Natural killer cell treated with Interleukin-12 subunit alpha and Interleukin-12 subunit beta and Interleukin-15 and Interleukin-18, amount 100 ng/mL, for 72 hours (primary cell): ENCODE data around the gene PPM1H. TPM values are rescaled to one million over a fixed set of nuclear protein-coding genes. Genes with fewer than 3 reads are reported as not detected.
"Not testable (repeated sequence)": the region's sequence is repeated elsewhere in the genome, so short reads cannot be mapped to it uniquely, and the experiment has no call there.

ENCODE experiments used
- ATAC-seq, 2 donors: fragments of 150-1000 bp; cut with Tn5 transposase in 1 of 2; sonication (Bioruptor Pico), chemical (Tn5 transposase) in 1 of 2; 2 replicates each; pipeline ENCODE4 v1.10.0; 2021
- DNase-seq: peaks from one replicate; pipeline ENCODE4 v3.0.0; 2022; ENCODE audit warnings: low spot score
- H3K27ac Mint-ChIP-seq, 2 donors: 1 replicate in 1 of 2; 2 replicates in 1 of 2; pipeline ENCODE4 v1.8.0; 2022; ENCODE audit warnings: mixed read lengths in 2 of 2, mild to moderate bottlenecking in 1 of 2, moderate library complexity in 1 of 2
- H3K27me3 Mint-ChIP-seq, 2 donors: 1 replicate in 1 of 2; 2 replicates in 1 of 2; pipeline ENCODE4 v1.8.0; 2022; ENCODE audit warnings: mixed read lengths in 2 of 2
- H3K36me3 Mint-ChIP-seq: one replicate; pipeline ENCODE4 v1.8.0; 2022; ENCODE audit warnings: mixed read lengths
- H3K4me1 Mint-ChIP-seq, 2 donors: 1 replicate in 1 of 2; 2 replicates in 1 of 2; pipeline ENCODE4 v1.8.0; 2022; ENCODE audit warnings: low read depth in 2 of 2, mixed read lengths in 2 of 2, mild to moderate bottlenecking in 1 of 2
- H3K4me3 Mint-ChIP-seq: one replicate; pipeline ENCODE4 v1.8.0; 2022; ENCODE audit warnings: mixed read lengths
- H3K9me3 Mint-ChIP-seq: 2 replicates; pipeline ENCODE4 v1.8.0; 2022; ENCODE audit warnings: mixed read lengths
- total RNA-seq, 2 donors: library from RNA; stranded (reverse); gene quantifications; one replicate each; pipeline ENCODE4 v1.2.3, GENCODE V29; 2022

PPM1H gene
- total RNA-seq, 2 donors from 2014 or later, result 0.38 TPM; not detected in 1

DNA sequence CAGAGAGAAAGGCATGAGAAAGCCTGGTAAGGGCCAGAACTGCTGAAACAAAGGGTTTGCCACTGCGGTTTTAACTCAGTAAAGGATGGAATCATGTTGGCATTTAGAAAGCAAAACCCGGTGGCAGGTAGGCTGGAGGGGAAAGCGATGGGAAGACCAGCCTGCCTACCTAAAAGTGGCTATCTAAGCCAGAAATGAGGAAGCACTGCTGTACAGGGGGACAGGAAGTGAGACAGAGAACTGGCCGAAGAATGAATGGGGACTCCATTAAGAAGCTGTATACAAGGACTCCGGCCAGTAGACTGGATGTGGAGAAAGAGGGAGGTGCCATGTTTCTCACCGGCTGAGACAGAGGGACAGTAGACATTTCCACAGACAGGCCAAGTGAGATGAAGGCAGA, 48.2 kb downstream of the PPM1H start:
- DNase-seq (no peak), ATAC-seq (no peak)
- Mint-ChIP-seq H3K9me3 (peaks cover 3% of the 10 kb centered on the region), H3K4me3 (no peak overlapping the region), H3K27me3 (peaks cover 0 to 12% of the 10 kb centered on the region in 2 donors), H3K27ac (no peak overlapping the region), H3K36me3 (no peaks in the 10 kb centered on the region), H3K4me1 (no peaks in the 10 kb centered on the region)

DNA sequence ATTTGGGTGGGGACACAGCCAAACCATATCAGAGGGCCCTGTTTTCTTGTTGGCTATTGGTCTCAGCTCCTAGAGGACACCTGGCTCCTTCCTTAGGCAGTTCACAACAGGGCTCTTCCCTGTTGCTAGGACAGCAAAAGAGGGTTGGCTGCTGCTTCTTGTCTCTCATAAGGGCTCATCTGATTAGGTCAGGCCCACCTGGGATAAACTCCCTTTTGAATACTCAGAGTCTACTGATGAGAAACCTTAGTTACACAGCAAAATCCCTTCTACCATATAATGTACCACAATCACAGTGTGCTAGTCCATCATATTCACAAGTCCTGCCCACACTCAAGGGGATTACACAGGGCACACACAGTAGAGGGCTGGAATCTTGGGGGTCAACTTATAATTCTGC, 49.7 kb downstream of the PPM1H start:
- Mint-ChIP-seq H3K9me3 (peaks cover 3% of the 10 kb centered on the region), H3K27me3 (peaks cover 3 to 21% of the 10 kb centered on the region in 2 donors), H3K4me1 (no peaks in the 10 kb centered on the region), H3K4me3 (no peak overlapping the region), H3K36me3 (no peaks in the 10 kb centered on the region), H3K27ac (no peak overlapping the region)
- DNase-seq, result no peak
- ATAC-seq, result no peak

DNA sequence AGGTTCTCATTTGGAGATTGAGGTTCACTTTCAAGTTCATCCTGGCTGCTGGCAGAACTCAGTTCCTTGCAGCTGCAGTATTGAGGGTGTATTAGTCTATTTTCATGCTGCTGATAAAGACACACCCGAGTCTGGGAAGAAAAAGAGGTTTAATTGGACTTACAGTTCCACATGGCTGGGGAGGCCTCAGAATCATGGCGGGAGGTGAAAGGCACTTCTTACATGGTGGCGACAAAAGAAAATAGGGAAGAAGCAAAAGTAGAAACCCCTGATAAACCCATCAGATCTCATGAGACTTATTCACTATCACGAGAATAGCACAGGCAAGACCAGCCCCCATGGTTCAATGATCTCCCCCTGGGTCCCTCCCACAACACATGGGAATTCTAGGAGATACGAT, 50.1 kb downstream of the PPM1H start:
- peaks cover 3 to 21% of the 10 kb centered on the region in 2 donors for H3K27me3 Mint-ChIP-seq
- not testable (repeated sequence) for H3K36me3 Mint-ChIP-seq, H3K27ac Mint-ChIP-seq, H3K4me1 Mint-ChIP-seq, H3K9me3 Mint-ChIP-seq, ATAC-seq, DNase-seq, H3K4me3 Mint-ChIP-seq

DNA sequence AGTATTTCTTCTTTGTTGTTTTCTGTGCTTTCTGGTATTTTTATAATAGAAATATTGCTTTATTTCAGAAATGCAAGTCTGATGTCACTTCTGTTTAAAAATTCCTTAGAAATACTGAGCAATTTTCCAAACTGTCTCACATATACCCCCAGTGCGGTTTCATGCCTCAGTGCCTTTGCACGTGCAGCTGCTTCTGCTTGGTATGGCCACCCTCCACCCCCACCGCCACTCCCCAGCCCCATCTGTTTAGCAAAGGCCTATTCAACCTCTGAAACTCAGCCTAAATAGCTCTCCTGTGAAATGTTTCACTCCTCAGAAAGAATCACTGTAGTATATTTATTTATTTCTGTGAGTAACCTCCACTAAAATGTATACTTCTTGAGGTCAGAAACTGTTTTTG, 52.3 kb downstream of the PPM1H start:
- Mint-ChIP-seq H3K36me3 (no peaks in the 10 kb centered on the region), H3K4me3 (no peak overlapping the region), H3K27ac (no peak overlapping the region), H3K27me3 (peaks cover 3 to 15% of the 10 kb centered on the region in 2 donors), H3K4me1 (no peaks in the 10 kb centered on the region), H3K9me3 (no peaks in the 10 kb centered on the region)
- DNase-seq, result no peak
- no peak for ATAC-seq

DNA sequence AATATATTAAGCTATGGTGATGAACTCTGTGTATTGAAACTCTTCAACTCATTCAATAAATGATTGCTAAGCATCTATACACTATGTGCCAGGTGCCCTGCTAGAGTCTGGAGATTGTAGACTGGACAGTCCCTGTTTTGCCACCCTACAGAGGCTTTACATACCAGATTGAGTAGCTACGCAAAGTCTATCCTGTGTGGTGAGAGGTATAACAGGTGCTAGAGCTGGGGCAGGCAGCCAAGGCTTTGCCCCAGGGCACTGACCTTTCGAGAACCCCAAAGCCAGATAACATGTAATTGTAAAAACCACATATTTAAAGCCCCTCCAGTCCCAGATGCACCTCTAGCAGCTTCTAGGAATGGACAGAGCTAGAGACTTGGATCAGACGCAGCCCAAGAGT, 52.8 kb downstream of the PPM1H start:
- no peak for DNase-seq
- Mint-ChIP-seq H3K4me3 (no peak overlapping the region), H3K36me3 (no peaks in the 10 kb centered on the region), H3K27ac (no peak overlapping the region), H3K9me3 (no peaks in the 10 kb centered on the region), H3K4me1 (no peaks in the 10 kb centered on the region), H3K27me3 (peaks cover 3 to 10% of the 10 kb centered on the region in 2 donors)
- peak in 1 of 2 donors; percentile 15 for ATAC-seq

DNA sequence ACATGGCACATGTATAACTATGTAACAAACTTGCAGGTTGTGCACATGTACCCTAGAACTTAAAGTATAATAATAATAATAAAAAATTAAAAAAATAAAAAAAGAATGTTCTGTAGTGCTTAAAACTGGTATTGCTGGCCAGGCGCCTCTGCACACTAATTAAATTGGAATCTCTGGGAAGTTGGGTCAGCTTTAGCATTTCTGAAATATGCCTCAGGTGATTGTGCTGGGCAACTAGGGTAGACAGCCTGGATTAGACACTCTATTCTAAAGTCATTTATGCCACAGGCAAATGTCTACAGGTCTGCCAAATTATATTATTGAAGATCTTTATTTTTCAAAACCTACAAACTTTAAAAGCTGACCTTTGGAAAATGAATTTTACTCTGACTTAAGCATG, 55.3 kb downstream of the PPM1H start:
- no peaks in the 10 kb centered on the region for H3K9me3 Mint-ChIP-seq
- no peak overlapping the region for H3K27ac Mint-ChIP-seq
- peaks cover 8 to 9% of the 10 kb centered on the region in 2 donors for H3K27me3 Mint-ChIP-seq
- no peaks in the 10 kb centered on the region for H3K4me1 Mint-ChIP-seq
- ATAC-seq (no peak), DNase-seq (no peak)
- H3K4me3 Mint-ChIP-seq, result no peak overlapping the region
- no peaks in the 10 kb centered on the region for H3K36me3 Mint-ChIP-seq

DNA sequence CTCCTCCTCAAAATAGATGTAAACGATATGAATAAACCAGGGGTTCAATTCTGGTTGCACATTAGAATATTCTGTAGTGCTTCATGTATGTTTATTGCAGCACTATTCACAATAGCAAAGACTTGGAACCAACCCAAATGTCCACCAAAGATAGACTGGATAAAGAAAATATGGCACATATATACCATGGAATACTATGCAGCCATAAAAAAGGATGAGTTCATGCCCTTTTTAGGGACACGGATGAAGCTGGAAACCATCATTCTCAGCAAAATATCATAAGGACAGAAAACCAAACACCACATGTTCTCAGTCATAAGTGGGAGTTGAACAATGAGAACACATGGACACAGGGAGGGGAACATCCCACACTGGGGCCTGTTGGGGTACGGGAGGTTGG, 55.7 kb downstream of the PPM1H start:
- H3K4me1 Mint-ChIP-seq, H3K27me3 Mint-ChIP-seq: not testable (repeated sequence)

DNA sequence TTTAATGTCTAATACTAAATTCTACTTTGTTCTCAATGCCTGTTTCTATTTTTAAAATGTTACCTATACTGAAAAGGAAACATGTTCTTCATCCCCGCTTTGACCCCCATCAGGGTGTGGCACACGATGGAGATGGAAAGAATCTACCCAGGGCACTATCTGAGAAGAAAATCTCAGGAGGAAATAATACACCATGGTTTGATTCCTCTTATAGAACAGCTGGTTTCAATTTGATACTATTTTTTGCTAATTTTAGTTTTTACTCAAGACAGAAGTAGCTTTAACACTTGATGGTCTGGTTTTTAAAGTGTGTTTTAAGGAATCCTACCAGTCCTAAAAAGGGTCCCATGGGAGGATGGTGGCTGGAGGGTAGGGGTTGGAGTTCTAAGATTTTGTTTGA, 56.7 kb downstream of the PPM1H start:
- no peak for DNase-seq
- Mint-ChIP-seq H3K27ac (no peak overlapping the region), H3K4me1 (no peaks in the 10 kb centered on the region), H3K36me3 (no peaks in the 10 kb centered on the region), H3K4me3 (no peak overlapping the region), H3K9me3 (no peaks in the 10 kb centered on the region), H3K27me3 (peaks cover 8 to 9% of the 10 kb centered on the region in 2 donors)
- no peak for ATAC-seq

More for the DNA sequence above, 55.7 kb downstream of the PPM1H start:
- not testable (repeated sequence) for H3K27ac Mint-ChIP-seq, H3K4me3 Mint-ChIP-seq, H3K36me3 Mint-ChIP-seq, ATAC-seq, DNase-seq, H3K9me3 Mint-ChIP-seq

DNA sequence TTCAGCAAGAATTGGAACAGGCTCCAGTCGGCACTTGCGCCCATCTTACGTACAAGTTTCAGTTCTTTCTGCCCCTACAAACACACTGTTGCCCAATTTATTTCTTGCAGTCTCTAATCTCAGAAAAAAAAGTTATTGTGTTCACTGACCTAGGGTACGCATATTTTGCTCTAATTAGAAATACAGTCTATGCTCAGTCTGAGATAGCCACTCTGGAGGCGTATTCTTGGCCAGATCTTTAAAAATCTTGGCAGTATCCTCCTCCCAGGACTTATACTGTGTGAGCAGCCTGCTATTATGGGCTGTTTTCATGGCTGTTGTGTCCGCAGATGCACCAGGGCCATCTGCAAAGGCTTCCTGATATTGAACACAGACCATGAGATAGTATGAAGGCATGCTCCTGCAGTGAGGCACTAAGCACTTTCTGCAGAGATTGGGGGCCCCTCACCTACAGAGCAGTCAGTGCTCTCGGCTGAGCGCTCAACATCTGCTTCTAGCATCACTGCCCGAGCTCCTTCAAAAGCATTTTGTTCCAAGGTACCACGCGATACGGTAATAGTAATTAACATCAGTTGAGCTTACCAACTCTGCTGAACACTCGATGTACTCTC, 57.9 kb downstream of the PPM1H start:
- H3K4me3 Mint-ChIP-seq, result no peak overlapping the region
- no peak for DNase-seq
- no peak overlapping the region for H3K27ac Mint-ChIP-seq
- peaks cover 8 to 9% of the 10 kb centered on the region in 2 donors for H3K27me3 Mint-ChIP-seq
- no peaks in the 10 kb centered on the region for H3K9me3 Mint-ChIP-seq
- H3K36me3 Mint-ChIP-seq, result no peaks in the 10 kb centered on the region
- no peaks in the 10 kb centered on the region for H3K4me1 Mint-ChIP-seq
- no peak for ATAC-seq

DNA sequence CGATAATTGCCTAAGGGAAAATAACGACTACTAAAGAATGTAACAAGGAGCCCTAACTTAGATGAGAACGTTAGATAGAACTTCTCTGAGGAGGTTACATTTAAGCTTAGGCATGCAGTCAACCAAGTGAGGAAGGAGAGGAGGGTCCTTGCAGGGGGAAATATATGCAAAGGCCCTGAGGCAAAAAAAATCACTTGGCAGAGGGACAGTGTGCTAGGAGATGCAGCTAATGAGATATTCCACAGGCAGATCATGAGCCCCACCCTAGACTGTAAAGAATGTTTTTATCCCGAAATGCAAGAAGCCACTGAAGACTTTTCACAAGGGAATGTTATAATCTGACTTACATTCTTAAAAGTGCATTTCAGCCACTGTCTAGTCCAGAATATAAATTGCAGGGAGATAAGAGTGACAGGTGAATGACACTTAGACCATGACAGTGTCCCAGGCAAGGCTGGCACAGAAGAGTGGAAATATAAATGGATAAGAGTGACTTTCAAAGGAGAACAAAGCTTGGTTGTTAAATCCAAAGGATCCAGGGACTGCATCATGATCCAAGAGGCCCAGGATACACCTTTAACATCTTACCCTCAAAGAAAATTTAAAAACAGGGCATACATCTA, 61.0 kb downstream of the PPM1H start:
- H3K36me3 Mint-ChIP-seq, result no peaks in the 10 kb centered on the region
- H3K9me3 Mint-ChIP-seq, result no peaks in the 10 kb centered on the region
- no peaks in the 10 kb centered on the region for H3K4me1 Mint-ChIP-seq
- H3K27ac Mint-ChIP-seq, result no peak overlapping the region
- ATAC-seq, result no peak
- peaks cover 11% of the 10 kb centered on the region in 2 donors for H3K27me3 Mint-ChIP-seq
- no peak for DNase-seq
- H3K4me3 Mint-ChIP-seq, result no peak overlapping the region

DNA sequence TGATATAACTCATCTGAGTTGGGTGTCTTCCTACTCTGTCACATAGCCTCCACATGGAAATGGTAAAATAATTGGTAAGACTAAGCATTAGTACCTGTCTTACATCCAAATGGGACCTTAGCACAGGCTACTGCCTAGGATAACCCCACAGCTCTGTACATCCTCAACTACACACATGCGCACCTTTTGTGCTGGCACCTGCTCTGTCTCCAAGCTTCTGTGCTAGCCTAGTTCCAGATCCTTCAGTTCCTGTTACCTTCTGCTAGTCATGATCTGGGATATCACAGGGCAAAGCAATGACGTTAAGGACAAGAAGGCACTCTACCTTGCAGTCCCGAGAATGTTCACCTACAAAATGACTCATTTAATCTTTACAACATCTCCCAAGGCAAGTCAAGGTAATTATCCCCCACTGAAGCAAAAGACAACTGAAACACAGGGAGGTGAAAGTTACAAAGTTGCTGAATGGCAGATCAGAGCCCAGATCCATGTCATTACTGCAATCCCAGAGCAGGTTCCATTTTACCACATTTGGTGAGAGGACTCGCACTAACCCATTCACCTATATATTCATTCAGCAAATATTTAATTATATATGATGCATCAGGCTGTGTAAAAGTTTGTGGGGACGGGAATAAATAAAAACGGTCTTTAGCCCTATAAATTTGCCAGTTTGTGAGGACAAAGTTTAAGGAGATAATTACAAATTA, 61.7 kb downstream of the PPM1H start:
- no peak for ATAC-seq
- no peaks in the 10 kb centered on the region for H3K9me3 Mint-ChIP-seq
- H3K27me3 Mint-ChIP-seq, result peaks cover 11% of the 10 kb centered on the region in 2 donors
- DNase-seq, result no peak
- no peak overlapping the region for H3K27ac Mint-ChIP-seq
- no peaks in the 10 kb centered on the region for H3K4me1 Mint-ChIP-seq
- no peaks in the 10 kb centered on the region for H3K36me3 Mint-ChIP-seq
- H3K4me3 Mint-ChIP-seq, result no peak overlapping the region

DNA sequence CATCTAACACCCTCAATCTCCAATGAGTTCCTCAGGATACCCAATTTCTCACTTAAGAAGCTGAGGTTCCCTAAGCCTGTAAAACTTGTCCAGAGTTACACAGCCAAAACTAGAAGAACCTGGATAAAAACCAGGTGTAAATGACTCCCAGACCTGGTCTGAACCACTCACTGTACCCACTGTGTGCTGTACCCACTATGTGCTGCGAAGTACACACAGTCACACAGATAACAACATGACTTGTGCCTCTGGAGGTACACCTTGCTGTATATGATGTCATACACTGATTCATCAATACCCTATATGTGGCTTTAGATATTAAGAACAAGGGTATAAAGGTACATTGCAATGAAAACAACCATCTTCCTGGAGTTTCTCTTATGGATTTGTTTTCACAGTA, 66.1 kb downstream of the PPM1H start:
- DNase-seq (no peak), ATAC-seq (no peak)
- Mint-ChIP-seq H3K4me1 (no peaks in the 10 kb centered on the region), H3K36me3 (no peaks in the 10 kb centered on the region), H3K27ac (no peak overlapping the region), H3K4me3 (no peak overlapping the region), H3K9me3 (no peaks in the 10 kb centered on the region), H3K27me3 (peaks cover 6 to 19% of the 10 kb centered on the region in 2 donors)

DNA sequence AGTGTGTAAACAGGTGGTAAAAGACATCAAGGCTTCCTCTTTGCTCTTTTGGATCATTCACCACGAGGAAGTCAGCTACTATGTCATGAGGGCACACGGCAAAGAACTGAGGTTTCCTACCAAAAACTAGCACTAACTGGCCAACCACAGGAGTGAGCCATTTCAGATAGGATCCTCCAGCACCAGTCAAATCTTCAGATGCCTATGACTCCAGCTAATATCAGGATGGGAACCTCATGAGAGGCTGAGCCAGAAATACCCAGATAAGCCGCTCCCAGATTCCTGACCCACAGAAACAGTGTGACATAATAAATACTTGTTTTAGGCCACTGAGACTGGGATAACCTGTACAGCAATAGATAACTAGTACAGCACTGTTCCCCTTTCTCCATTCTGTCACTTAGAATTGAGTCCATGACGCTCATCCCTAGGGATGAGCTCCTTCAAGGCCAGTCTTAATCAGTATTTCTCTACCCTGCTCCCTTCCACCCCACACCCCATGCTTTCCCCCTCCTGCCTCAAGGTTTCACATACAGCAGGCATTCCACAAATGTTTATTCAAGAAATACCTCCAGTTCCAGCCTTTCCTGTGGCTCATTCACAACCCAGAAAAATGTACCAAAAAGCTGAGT, 68.4 kb downstream of the PPM1H start:
- ATAC-seq (no peak), DNase-seq (no peak)
- H3K27me3 Mint-ChIP-seq, result peaks cover 7 to 24% of the 10 kb centered on the region in 2 donors
- H3K4me3 Mint-ChIP-seq, result no peak overlapping the region
- H3K9me3 Mint-ChIP-seq, result no peaks in the 10 kb centered on the region
- H3K36me3 Mint-ChIP-seq, result no peaks in the 10 kb centered on the region
- H3K27ac Mint-ChIP-seq, result no peak overlapping the region
- no peaks in the 10 kb centered on the region for H3K4me1 Mint-ChIP-seq

DNA sequence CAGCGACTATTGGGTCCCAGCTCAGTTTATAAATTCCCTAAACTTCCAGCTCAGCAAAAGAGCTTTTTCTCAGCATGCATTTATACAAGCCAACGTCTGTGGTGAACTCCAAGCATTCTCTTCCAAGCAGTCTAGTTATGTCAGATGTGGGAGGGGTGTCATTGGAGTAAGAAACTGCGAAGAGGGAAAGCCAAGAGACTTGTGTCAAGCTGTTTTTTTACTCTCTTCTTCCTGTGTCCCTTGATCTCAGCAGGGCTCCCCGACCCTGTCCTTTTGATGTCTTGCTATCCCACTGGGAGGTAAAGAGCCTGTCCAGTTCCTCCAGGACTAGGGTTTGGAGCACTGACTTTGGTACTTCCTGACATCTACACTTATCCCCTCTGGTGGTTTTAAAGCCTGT, 69.0 kb downstream of the PPM1H start:
- Mint-ChIP-seq H3K27ac (no peak overlapping the region), H3K4me1 (no peaks in the 10 kb centered on the region), H3K9me3 (no peaks in the 10 kb centered on the region), H3K27me3 (peaks cover 7 to 30% of the 10 kb centered on the region in 2 donors), H3K4me3 (no peak overlapping the region), H3K36me3 (no peaks in the 10 kb centered on the region)
- ATAC-seq (no peak), DNase-seq (no peak)
